GM18499 (cell line): ENCODE measurements around the gene ANKH.

Experiments
- ATAC-seq: cut with Tn5 transposase; IDR thresholded peaks from one replicate; pipeline ENCODE4 v1.9.1; 2021; ENCODE audit warnings: moderate number of reproducible peaks; ENCODE audit not compliant: insufficient read depth, unreplicated experiment

Gene ANKH

GRCh38 chr5:14726066-14726838, 145.3 kb downstream of the ANKH start:
- ATAC-seq = no peak

- ATAC-seq = no peak
These were observed 146.9 kb downstream of the ANKH start for GRCh38 chr5:14724633-14725032.

DNA sequence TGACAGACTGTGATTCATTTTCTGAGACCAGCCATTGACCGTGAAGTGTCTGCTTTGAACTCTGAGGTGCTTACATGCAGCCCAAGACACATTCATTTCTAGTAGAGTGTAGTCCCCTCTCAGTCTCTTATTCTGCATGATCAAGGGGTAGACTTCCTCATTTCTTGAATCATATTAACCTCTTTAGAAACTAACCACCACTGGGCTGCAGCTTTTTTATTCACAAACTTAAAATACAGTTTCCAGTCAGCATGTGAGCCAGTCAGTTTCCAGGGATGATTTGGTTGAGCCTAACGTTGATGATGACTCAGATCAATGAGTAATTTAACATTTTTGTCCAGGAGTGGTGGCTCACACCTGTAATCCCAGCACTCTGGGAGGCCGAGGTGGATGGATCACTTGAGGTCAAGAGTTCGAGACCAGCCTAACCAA, 147.9 kb downstream of the ANKH start:
- ATAC-seq = no peak

DNA sequence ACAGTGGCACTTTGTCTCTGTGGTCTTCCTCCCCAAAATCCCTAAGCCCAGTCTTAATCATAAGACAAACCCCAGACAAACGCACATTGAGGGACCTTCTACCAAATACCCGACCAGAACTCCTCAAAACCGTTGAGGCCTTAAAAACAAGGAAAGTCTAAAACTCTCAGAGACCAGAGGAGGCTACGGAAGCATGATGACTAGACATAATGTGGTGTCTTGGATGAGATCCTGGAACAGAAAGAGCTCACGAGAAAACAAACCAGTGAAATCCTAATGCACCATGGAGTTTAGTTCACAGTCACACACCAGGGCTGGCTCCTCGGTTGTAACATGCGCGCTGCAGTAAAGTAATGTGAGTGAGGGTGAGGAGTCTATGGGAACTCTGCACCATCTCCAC, 148.7 kb downstream of the ANKH start:
- ATAC-seq = no peak

DNA sequence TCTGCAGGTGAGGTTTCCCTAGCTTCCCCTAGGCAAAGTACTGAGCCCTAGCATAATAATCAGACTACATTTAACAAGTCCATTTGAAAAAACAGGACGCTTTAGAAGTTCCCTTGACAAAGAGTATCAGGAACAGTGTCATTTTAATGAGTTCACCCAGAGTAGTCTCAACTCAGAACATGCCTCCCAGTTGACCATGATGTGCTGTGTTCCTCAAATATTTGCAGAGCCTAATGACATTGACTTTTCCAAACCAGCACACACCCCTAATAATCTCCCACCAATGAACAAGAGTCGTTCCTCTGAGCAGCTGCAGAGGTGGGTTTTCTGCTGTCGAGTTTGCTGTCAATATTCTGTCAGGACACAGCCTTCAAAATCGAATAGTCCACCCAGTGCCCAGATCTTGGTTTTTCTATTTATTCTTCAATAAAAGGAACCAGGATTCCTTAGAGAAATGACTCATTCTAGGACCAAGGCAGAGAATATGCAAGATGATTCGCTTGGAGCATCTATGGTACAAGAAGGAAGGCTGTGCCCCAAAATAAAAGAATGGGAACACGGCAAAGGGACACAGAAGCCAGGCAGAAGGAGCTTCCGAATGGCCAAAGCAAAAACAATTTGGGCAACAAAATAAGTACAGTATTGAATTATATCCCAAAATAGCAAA, 149.5 kb downstream of the ANKH start:
- no peak for ATAC-seq

- ATAC-seq = no peak
These were observed 151.2 kb downstream of the ANKH start for GRCh38 chr5:14720236-14720923.

GRCh38 chr5:14718778-14719177, 152.8 kb downstream of the ANKH start:
- no peak for ATAC-seq

- ATAC-seq = no peak
These were observed 154.5 kb downstream of the ANKH start for GRCh38 chr5:14716755-14717752.

GRCh38 chr5:14715481-14715880, 156.1 kb downstream of the ANKH start:
- ATAC-seq = no peak

GRCh38 chr5:14714706-14715105, 156.9 kb downstream of the ANKH start:
- ATAC-seq = no peak

DNA sequence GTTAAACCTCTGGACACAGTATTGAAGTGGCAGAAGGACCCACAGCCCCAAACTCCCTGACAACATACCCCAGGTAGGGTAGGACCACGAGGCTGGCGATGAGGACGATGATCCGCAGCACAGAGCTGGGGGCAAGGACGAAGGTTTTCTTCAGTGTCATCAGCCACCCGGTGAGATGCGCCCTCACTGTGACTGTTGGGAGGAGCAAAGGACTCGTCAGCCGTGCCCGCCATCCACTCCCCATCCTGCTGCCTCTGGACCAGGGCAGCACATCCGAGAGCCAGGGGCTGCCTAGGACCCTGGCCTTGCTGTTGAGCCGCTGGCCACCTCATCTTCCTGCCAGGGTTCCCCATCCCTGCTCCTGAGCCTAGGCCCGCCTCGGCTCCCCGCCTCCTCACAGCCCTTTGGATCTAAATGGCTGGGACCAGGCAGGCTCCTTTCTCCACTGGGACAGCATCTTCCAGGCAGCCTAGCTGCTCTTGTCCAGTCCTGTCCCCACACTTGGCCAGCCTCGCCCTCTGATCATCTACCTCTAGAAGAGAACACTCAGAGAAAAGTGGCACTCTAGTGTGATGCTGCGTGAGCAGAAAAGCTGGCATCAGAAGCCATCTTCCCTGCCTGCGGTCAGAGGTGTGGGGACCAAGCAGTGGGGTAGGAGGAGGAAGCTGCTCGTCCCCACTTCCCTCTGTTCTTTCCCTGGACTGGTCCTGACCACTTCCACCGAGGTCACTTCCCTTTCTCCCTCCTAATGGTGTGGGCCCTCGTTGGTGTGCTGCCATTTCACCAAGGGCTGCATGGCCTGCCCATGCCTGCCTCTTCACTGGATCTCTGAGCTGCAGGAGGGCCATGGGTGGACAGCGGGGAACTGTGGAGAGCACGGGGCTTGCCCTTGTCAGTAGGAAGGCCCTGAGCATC, 157.8 kb downstream of the ANKH start:
- no peak for ATAC-seq

GRCh38 chr5:14712666-14713065, 158.9 kb downstream of the ANKH start:
- ATAC-seq = no peak

DNA sequence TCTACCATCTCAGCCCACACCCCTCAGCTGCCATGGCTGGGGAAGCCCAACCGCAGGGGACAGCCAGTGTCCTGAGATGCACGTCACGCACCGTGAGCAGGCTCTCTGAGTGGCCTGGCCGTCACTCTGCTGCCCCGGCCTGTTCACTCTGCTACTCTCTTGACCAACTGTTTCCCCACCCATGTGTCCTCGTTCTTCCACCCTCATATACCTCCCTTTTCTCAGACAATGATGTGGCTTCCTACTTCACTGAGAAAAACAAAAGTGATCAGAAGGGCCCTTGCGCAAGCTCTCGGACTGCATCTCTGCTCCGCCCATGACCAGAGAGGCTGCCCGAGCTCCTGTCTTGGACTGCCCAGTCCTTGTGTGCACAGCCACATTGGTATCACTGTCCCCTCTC, 159.4 kb downstream of the ANKH start:
- ATAC-seq = no peak

DNA sequence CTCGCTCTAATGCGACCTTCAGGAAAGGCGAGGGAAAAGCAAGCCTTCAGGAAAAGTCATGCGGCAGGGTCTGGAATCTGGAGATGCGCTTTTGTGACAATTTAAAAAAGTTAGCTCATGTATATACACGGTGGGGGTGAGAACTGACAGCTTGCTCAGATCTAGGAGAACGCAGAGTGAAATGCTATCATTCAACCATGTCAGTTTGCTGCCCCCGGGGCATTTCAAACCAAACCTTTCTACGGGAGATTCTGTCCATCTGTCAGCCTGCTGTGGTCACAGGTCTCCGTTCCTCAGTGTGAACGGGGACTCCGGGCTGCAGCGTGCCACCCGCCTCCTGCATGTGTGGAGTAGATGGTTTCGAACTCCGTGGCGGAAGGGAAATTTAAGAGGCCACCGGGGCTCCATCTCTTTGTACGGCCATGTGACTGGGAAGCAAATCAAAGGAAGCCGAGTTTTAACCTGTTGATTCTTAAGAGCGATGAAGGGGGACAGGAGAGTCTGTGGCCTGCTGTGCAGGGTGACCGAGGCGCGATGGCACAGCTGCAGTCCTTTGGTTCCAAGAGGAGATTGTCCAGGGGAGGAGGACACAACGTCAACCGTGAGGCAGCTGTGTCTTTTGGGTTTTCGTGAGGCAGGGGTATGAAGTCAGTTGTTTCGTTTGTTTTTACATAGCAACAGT, 161.1 kb downstream of the ANKH start:
- no peak for ATAC-seq

- ATAC-seq = no peak
These were observed 163.0 kb downstream of the ANKH start for GRCh38 chr5:14708551-14708950.

GRCh38 chr5:14707811-14708390, 163.7 kb downstream of the ANKH start:
- ATAC-seq = no peak

- no peak for ATAC-seq
These were observed 165.0 kb downstream of the ANKH start for GRCh38 chr5:14706615-14707021.

DNA sequence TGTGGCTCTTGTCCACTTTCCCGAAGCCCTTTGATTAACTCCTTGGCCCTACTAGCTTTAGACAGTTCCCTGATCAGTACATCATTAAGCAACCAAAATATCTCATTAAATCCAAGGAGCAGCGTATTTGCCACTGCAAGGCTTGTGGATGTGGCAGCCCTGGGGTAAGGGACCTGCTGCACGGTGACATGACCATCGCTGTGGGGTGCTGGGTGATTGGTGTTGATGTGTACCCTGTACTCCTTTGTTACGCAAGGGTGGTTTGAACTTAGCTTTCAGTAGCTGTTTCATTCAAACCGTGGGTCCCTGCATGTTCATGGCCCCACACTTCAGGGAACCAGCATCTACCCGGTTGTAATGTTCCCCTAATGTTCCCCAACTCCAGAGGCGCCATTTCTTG, 166.0 kb downstream of the ANKH start:
- ATAC-seq = no peak
